HS-27A (cell line): ENCODE results near the gene GALNT9.
"Not testable (repeated sequence)": the region's sequence is repeated elsewhere in the genome, so short reads cannot be mapped to it uniquely, and the experiment has no call there.

Experiments
- DNase-seq: peaks from one replicate; pipeline ENCODE4 v3.0.0-alpha.2; 2012; ENCODE audit warnings: low read depth, missing footprints

The GALNT9 gene

GRCh38 chr12:132264086-132265010 is 65.0 kb downstream of the GALNT9 start:
- DNase-seq: no peak

- DNase-seq: no peak
Measured at GRCh38 chr12:132263451-132264049, 65.8 kb downstream of the GALNT9 start.

DNA sequence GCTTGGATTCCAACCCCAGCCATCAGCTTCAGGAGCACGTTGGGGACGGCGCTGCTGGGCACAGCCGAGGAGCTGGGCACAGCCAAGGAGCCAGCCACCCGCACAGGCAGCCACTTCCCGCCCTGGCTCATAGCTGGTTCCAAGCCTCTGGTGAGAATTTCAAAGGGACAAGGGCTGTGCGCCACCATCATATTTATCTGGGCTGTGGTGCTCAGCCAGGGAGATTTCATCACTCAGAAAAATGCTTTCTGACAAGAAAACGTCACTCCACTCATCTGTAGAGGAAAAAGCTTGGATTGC is 66.4 kb downstream of the GALNT9 start:
- no peak for DNase-seq

- no peak for DNase-seq
Measured at GRCh38 chr12:132262256-132263060, 66.9 kb downstream of the GALNT9 start.

DNA sequence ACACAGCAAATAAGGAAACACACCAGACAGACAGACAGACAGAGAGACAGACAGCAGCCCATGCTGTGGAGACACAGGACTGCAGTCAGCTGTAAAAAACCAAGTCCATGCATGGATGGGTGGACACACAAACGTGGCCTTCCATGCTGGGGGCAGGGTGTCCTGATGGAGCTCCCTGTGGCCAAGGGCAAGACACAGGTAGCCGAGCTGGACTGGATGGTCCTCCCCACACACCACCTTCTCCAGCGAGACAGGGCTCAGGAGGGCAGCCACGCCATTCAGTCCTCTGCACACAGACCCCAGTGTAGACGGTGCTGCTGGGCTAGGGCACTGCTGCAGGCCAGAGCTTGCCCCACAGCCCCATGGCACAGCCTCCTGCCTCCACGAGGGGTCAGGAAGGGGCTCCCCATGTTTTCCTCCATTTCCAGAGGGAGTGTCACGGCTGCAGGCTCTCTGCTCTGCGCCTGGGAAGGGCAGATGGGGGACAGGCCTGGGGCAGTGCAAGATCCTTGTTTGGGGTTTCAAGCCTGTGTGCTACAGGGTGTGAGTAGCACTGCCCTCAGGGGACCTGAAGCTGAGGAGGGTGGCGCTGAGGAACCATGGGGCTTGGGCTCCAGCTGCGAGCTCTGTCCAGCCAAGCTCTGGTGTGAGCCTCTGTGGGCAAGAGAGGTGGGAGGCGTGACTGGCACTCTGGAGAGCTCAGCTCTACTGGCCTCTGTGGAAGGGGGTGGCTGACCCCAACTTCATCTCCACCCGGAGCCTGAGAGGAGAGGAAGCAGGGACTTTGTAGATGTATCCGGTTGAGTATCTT is 67.9 kb downstream of the GALNT9 start:
- no peak for DNase-seq

DNA sequence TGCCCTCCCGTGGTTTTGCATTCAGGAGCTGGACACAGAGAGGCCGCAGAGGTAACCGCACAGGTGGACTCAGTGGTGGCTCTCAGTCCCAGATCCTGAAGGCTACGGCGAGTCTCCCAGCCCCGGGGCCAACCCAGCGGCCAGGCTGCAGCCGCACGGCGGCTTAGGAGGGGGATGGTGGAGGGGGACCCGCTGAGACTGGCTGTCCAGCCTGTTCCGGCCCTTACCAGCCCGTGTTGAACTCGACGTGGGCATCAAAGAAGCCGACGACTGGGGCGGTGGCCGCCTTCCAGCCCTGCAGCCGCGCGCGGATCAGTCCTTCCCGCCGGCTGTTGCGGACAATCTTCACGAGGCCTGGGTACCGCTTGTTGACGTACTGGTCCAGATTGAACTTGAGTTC is 68.7 kb downstream of the GALNT9 start:
- DNase-seq: no peak

DNA sequence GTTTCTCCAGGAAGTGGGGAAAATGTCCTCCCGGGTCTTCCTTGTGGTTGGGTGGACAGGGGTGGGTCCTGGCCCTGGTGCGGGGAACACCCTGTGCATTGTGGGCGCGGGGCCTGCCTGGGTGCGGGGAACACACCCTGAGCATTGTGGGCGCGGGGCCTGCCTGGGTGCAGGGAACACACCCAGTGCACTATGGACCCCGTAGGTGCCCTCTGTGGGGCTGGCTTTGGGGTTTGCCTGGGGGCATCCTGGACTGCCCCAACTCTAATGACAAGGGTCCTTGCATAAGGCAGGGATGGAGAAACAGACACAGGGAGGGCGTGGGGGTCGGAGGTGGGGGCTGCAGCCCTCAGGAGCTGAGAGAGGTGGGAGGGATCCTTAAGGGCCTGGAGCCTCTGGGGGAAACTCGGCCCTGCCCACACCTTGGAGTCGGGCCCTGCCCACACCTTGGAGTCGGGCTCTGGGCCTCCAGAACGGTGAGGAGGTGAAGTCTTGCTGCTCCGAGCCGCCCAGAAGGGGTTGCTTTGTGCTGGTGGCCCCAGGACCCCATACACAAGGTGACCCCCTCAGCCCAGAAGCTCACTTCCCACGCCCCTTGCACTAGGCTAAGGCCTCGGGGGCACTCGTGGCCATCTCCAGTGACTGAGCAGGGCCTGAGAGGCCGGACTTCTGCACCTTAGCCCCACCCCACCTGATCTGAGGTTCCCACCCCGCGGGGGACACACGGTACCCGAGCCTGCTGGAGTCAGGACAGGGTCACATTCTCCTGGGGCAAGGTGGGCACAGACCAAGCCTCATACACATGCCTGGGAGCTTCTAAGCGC is 69.3 kb downstream of the GALNT9 start:
- DNase-seq: no peak

GRCh38 chr12:132259364-132259871 is 70.0 kb downstream of the GALNT9 start:
- DNase-seq: no peak

- no peak for DNase-seq
Measured at GRCh38 chr12:132258543-132258942, 70.8 kb downstream of the GALNT9 start.

DNA sequence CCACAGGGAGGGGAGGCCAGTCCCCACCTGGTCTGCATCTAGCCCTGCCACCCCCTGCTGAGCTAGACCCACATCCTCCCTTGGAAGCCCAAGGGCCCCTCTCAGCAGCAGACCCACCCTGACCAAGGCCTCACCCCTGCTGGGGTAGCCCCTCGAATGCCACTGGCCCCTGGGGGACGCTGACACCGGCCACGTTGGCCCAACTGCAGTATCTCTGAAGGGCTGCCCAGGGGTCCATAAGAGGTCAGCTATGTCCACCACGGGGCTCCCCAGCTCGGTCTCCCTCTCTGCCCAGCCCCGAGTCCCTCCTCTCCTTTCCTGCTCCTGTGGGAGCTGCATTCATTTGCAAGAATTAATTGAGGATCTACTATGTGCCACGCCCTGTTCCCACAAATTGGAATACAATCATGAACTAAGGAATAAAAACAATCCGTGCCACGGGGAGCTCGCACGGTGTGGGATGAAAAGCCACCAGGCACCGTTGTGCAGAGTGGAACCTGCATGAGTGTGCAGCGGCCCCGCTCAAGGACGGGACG is 71.4 kb downstream of the GALNT9 start:
- no peak for DNase-seq

- DNase-seq: no peak
Measured at GRCh38 chr12:132257206-132257954, 72.0 kb downstream of the GALNT9 start.

DNA sequence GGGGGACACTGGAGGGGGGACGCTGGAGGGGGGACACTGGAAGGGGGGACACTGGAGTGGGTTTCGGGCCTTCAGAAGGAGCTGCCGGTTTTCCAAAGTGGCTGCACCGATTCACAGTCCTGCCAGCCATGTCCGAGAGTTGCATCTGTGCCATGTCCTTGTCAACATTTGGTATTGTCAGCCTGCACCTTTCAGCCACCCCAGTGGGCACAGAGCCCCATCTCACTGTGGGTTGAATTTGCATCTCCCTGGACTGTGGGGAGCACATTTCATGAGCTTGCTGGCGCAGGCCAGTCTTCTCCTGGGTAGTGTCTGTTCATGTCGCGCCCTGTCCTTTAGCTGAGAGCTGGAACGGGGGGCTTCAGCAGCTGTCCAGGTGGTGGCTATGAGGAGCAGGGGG is 72.7 kb downstream of the GALNT9 start:
- no peak for DNase-seq

- DNase-seq: no peak
Measured at GRCh38 chr12:132255642-132256041, 73.7 kb downstream of the GALNT9 start.

GRCh38 chr12:132253698-132254480 is 75.5 kb downstream of the GALNT9 start:
- no peak for DNase-seq

DNA sequence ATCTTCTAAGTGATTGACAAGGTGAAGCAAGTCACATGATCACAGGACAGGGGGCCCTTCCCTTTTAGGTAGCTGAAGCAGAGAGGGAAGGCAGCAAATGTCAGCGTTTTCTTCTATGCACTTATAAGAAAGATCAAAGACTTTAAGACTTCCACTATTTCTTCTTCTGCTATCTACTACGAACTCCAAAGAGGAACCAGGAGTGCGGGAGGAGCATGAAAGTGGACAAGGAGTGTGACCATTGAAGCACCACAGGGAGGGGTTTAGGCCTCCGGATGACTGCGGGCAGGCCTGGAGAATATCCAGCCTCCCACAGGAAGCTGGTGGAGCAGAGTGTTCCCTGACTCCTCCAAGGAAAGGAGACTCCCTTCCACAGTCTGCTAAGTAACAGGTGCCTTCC is 76.4 kb downstream of the GALNT9 start:
- DNase-seq: not testable (repeated sequence)

- no peak for DNase-seq
Measured at GRCh38 chr12:132251741-132252490, 77.5 kb downstream of the GALNT9 start.

DNA sequence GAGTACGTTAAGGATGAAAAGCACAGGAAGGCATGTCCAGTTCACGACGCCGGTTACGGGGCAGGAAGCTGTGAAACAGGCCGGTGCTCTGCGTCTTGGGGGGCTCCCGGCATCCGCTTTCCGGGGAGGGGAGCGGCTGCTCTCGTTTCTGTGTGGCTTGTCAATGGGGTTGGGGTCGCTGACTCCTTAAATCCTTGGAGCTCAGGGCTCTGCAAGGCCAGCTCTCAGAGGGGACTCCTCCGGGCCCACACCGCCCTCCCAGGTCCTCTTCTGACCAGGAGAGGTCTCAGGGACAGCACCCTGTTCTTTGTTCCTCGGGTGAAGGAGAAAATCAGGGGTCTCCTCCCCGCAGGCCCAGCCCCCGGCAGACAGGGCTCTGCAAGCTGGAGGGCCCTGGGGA is 78.1 kb downstream of the GALNT9 start:
- no peak for DNase-seq

GRCh38 chr12:132250707-132251106 is 78.7 kb downstream of the GALNT9 start:
- no peak for DNase-seq
